Hematopoietic multipotent progenitor cell treated with erythropoietin and hydrocortisone succinate and interleukin-3 and kit ligand, for 4 days (in vitro differentiated cells): ENCODE data around the gene LSAMP.

Source experiments
- DNase-seq: peaks from one replicate; pipeline ENCODE4 v3.0.0-alpha.2; 2015

The LSAMP gene

DNA sequence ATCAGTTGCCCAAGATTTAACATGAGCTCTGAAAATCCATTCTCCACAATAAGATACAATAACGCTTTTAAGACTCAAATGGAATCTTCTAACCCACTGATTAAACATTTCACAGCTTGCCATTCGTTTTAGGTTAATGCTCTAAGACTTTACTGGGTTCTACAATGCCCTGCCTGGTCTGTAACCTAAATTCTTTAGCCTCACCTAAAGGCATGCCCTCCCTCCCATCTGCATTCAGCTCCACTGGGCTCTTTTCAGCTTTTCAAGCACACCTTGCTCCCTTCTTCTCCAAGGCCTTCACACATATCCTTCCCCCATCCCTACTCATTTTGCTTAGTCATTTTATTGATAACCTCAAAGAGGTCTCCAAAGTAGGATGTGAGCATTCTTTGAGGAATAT is 290.9 kb downstream of the LSAMP start:
- no peak for DNase-seq

DNA sequence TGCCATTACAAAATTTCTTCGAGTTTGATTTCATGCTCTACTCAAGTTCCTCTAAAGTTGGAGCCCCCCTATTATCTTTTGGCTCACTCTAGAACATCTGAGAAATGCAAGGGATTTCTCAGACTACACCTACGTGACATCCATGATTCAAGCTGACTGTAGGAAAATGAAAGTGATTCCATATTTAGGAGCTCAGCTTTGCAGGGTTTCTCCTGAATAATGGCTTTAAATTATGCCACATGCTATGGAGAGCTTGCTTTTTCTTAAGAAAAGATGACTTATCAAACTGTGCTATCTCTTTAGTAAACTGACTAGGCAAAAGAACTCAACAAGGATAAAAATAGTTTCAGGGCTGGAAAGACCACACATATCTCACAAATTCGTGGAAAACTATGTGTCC is 292.1 kb downstream of the LSAMP start:
- DNase-seq, result no peak

DNA sequence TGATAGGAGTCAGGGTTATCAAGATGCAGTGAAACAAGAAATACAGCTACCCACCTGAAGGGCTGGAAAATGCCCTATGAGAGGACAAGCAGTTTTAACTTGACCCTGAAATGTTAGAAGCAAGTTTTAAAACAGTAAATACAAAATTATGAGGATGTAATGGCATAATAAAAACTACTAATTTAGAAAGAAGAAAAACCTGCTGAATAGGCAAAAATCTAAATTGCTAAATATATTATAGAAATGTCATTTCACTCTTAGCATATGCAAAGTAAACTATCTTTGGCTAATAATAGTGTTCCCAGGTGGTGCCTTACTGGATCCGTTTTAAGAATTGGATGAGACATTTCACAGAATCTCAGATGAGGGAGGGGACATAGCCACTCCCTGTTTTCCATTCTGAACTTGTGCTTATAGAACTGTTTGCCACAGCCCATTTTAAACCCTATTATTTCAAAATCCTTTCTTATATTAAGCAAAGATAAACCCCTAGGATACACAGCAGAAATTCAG is 294.6 kb downstream of the LSAMP start:
- no peak for DNase-seq

DNA sequence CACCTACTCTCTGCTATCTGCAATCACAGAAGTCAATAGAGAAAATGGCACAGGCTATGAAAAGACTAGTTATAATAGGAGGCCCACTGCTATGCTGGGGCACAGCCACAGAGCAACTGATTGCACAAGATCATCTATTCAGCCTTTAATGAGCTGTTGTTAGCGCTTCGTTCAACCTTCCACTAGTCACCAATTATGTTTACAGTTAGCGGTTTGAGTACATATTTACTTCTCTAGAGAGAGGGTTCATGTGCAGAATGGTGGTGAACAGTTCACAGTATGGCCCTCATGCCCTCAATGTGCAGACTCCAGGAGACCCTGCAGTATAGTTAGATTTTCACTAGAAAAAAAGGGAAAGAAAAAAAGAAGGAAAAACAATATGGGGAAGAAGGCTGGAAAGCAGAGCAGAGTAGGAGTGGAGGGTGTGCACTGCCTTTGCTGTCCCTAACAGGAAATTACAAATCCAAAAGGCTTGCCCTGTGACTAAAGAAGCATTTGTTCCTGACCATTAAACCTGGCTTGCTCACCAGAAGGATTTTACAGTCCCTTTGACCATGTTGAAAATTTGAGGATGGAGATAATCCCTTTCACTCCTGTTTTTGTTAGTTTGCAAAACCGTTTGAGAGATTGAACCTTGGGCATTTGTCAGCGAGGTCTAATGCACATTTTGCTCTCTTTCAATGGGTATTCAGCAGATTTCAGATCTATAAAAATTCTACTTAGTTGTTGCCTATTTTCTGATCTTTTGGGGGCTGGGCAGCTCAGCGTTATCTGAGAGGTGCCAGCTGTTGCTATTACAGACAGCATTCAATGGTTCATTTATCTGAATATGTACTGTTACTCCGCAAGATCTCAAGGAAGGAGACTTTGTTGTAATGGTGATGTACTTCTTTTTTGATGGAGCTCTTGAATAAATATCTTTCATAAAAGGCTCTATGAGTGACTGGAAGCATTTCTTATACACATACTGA is 296.1 kb downstream of the LSAMP start:
- no peak for DNase-seq

DNA sequence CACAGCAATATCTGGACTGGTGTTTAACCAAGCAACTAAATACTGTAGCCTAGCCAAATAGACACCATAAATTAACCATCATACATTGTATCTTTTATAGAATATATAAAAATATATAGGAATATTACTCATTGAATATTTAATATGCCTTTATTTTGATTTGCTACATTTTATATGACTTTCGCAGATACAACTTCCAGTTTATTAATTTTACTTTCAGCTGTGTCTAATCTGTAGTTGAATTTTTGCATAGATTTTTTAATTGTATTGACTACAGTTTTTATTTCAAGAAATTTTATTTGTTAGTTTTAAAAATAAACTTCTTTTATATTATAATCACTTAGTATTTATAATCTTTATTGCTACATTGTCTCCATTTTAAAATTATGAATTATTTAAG is 299.7 kb downstream of the LSAMP start:
- DNase-seq, result no peak

DNA sequence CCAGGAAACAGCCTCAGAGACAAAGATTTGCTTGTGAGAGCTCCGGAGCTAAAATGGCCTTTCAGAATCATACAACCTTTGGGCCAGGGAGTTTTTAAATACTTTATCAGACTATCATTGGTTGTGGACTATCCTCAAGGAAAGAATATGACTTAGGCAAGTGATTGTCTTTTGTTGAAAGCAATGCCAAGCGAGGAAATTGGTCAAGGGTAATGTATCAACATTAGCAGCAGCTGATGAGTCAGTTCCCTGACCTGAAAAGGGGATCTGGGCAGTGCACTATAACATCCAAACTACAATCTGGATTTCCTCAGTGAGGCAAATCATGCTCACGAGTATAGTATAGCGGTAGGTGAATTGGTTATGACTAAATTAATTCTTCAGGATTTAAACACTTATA is 303.6 kb downstream of the LSAMP start:
- DNase-seq, result no peak

DNA sequence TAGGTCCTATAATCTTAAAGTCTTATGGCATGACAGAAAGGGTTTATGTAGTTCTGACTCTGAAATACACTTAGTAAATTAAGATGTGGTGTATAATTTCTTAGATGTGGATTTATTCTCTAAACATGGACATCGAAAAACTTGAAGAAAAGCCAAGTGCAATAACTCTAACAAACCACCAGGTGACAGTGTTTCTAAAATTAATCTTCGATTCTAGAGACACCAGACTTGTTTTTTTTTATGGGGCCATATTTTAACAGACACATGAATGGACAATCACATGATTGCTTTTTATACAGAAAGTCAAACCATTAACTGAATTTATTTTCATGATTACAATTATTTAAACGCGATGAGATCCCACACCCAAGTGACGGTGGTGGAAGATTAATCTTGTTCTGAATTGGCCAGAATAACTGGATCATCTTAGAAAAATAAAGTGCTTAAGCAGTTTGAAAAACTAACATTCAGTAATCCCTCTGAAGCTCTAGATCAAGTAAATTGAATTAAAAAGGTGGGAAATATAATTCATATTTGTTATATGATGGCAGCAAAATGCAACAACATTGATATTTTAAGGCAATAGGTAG is 305.1 kb downstream of the LSAMP start:
- DNase-seq, result peak; percentile 57

- DNase-seq, result no peak
These were observed 305.6 kb downstream of the LSAMP start for GRCh38 chr3:116139641-116140040.

GRCh38 chr3:116135457-116136085 is 309.7 kb downstream of the LSAMP start:
- no peak for DNase-seq

GRCh38 chr3:116129187-116129946 is 315.9 kb downstream of the LSAMP start:
- DNase-seq, result no peak

DNA sequence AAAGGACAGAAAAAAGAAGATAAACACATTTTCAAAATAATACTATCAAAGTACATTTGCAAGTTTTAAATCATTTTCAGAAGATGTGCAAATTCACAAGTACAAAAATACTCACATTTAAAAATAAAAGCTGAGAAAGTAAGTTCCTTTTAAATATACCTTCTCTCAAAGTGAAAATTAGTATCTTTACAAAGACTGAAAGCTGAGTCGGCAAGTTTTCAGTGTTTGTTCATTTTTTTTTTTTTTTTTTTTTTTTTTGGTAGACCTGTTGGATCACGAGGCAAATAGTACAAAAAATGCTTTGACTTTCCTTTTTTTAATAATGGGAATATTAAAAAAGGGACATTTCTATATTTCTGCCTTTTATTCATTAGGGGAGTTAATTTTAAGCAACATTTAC is 317.8 kb downstream of the LSAMP start:
- DNase-seq, result no peak

DNA sequence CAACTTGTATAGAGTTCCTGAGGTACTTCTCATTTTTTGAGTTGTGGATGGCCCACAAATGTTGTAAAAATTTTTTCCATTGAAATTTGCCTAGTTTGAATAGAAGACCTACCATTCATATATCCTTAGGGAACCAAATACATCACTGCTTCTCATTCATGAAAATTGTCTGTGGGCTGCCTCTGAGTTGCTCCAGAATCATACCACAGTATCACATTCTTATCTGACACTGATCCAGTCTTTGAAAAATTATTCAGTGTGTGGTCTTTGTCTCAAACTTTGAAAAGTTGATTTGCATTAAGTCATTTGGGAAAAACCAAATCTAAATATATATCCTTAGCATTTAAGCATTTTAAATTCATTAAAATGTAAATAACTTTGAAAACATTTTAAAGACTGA is 321.1 kb downstream of the LSAMP start:
- DNase-seq, result no peak

DNA sequence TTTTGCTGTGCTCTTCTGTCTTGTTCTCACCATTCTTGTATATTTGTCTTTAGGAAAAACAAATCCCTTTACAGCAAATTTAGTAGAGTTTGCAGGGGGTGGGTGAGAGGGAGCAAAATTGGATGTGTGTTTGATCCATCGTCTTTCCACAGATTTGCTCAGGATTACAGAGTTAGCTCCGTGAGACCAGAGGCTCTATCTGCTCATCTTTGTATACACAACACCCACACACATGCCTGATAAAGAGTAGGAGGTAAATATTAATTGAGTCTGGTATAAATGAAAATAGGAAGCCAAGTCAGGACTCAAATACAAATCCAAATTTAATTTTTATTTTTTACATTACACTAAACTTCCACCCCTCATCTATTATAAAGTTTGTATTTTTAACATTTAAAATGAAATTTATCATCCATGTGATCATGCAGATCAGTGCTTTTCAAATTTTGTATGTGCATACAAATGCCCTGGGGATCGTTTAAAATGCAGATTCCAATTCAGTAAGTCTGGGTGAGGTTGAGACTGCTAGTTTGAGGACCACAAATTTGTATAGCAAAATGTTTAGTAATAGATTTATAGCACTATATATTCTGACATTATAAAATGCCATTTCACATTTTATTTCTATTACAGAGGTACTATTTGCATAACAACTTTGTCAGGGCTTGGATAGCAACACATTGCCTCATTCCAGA is 326.7 kb downstream of the LSAMP start:
- no peak for DNase-seq

- no peak for DNase-seq
These were observed 330.7 kb downstream of the LSAMP start for GRCh38 chr3:116114586-116114985.

GRCh38 chr3:116112696-116113095 is 332.6 kb downstream of the LSAMP start:
- no peak for DNase-seq

DNA sequence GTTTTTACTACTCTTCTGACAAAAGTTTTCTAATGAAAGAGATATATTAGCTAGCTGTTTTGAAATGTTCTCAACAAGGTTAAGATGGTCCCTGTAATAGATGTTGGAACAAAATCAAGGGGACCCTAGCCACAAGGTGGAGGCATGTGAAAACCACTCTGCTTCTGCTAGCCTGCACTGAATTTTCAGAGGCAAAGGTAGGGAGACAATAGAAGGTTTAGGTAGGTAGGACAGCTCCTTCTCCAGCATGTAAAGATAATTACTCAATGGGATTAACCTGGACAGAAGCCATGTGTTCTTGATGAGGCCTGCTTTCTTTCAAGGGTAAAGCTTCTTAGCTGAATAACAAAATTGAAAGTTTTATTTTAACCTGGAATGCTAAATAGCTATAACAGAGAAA is 333.5 kb downstream of the LSAMP start:
- DNase-seq, result no peak

GRCh38 chr3:116103868-116104530 is 341.3 kb downstream of the LSAMP start:
- no peak for DNase-seq

GRCh38 chr3:116102037-116102436 is 343.2 kb downstream of the LSAMP start:
- DNase-seq, result no peak

- DNase-seq, result no peak
These were observed 348.1 kb downstream of the LSAMP start for GRCh38 chr3:116097226-116097625.

- no peak for DNase-seq
These were observed 348.7 kb downstream of the LSAMP start for GRCh38 chr3:116096631-116097030.

DNA sequence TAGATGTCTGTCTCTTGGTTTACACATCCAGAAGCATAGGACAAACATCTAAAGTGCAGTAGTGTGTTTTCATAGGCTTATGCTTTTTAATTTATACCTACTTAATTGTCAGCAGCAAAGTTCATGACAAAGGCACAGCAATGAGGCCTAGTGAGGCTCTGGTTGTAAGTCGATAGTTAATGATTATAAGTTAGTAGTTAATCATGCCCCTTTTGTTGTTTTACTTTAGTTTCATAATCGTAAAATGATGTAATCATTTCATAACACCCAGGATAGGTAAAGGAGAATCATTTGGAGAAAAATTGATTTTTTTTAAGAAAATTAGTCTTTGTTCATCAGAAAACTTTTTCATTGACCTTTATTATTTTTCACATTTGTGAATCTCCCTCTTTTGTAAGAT is 351.9 kb downstream of the LSAMP start:
- DNase-seq, result no peak

DNA sequence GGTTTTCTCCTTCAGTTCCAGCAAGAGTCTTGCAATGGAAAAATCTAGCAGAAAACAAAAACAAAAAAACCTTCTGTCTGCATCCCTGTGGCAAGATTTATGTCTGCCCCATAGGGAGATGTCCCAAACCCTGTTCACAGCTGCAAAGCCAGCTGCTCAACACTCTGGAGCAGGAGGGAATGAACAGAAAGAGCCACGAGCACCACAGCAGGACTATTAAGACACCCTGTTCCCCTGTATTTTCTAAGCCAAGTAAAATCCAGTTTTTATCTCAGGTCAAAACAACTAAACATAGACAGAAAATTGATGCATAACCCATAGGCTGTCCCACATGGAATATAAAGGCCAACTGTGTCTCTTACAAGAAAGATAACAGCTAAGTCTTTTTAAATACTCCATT is 357.9 kb downstream of the LSAMP start:
- DNase-seq, result no peak
